SK-N-MC (cell line): ENCODE results near the gene CCBE1.

ENCODE experiments used
- EZH2 ChIP-seq: fragments of 200-600 bp; sonication (generic); IDR thresholded peaks from one replicate; pipeline ENCODE4 v1.6.1; 2017; ENCODE audit warnings: antibody characterized with exemption
- POLR2AphosphoS5 ChIP-seq: IDR thresholded peaks from 2 replicates; pipeline ENCODE4 v1.6.1; 2012; ENCODE audit warnings: mild to moderate bottlenecking, low read depth, low read length, borderline replicate concordance

DNA sequence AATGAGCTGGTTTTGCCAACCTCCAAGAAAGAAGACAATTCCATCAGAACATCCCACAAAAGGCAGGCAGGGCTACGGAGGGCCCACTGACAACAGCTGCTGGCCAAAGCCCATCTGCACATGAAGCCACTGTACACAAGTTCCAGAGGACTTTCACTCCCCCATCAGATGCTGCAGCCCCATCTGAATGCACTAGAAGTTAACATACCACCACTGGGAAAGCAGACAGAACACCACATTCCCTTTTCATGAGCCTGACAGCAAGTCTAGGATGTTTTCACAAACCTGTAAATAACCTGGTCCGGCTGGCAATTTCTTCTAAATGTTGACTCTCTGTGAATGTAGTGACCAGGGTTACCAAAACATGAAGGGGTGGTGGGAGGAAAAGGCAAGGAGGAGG lies 41.5 kb downstream of the CCBE1 start:
- TF ChIP-seq EZH2 (no peak), POLR2AphosphoS5 (no peak)
